Activated CD4-positive, alpha-beta T cell treated with anti-CD3 and anti-CD28 coated beads, Interleukin-2, Interleukin-6, amounts not matched to agents 100 ng/mL and 50 ng/mL, durations not matched to agents 16 hours and 8 hours (primary cell): Measurements from ENCODE around the gene UGT3A2.
"Not testable (repeated sequence)": the region's sequence is repeated elsewhere in the genome, so short reads cannot be mapped to it uniquely, and the experiment has no call there.

ENCODE experiments used
- DNase-seq: peaks from one replicate; pipeline ENCODE4 v3.0.0-alpha.2; 2020

UGT3A2 gene

GRCh38 chr5:36052538-36052937 is 14.1 kb downstream of the UGT3A2 start:
- no peak for DNase-seq

GRCh38 chr5:36049949-36050348 is 16.7 kb downstream of the UGT3A2 start:
- no peak for DNase-seq

GRCh38 chr5:36047384-36048160 is 19.1 kb downstream of the UGT3A2 start:
- no peak for DNase-seq

GRCh38 chr5:36045895-36046294 is 20.8 kb downstream of the UGT3A2 start:
- DNase-seq: no peak

- no peak for DNase-seq
Observed at GRCh38 chr5:36041537-36041845, 25.2 kb downstream of the UGT3A2 start.

- no peak for DNase-seq
Observed at GRCh38 chr5:36040651-36041536, 25.8 kb downstream of the UGT3A2 start.

GRCh38 chr5:36035696-36036095 is 31.0 kb downstream of the UGT3A2 start:
- DNase-seq: no peak

GRCh38 chr5:36034536-36035134 is 32.0 kb downstream of the UGT3A2 start:
- not testable (repeated sequence) for DNase-seq

GRCh38 chr5:36033486-36033885 is 33.2 kb downstream of the UGT3A2 start:
- DNase-seq: no peak

GRCh38 chr5:36033047-36033446 is 33.6 kb downstream of the UGT3A2 start:
- DNase-seq: no peak

- no peak for DNase-seq
Observed at GRCh38 chr5:36031223-36031622, 35.5 kb downstream of the UGT3A2 start.

- DNase-seq: no peak
Observed at GRCh38 chr5:36029914-36030313, 36.8 kb downstream of the UGT3A2 start.

- DNase-seq: no peak
Observed at GRCh38 chr5:36028816-36029465, 37.7 kb downstream of the UGT3A2 start.

GRCh38 chr5:36027711-36028110 is 39.0 kb downstream of the UGT3A2 start:
- no peak for DNase-seq

- DNase-seq: no peak
Observed at GRCh38 chr5:36026706-36027465, 39.8 kb downstream of the UGT3A2 start.

GRCh38 chr5:36022246-36022645 is 44.4 kb downstream of the UGT3A2 start:
- not testable (repeated sequence) for DNase-seq

GRCh38 chr5:36019584-36019983 is 47.1 kb downstream of the UGT3A2 start:
- DNase-seq: not testable (repeated sequence)

GRCh38 chr5:36017622-36018021 is 49.1 kb downstream of the UGT3A2 start:
- no peak for DNase-seq

- DNase-seq: no peak
Observed at GRCh38 chr5:36017004-36017403, 49.7 kb downstream of the UGT3A2 start.

- no peak for DNase-seq
Observed at GRCh38 chr5:36013182-36013581, 53.5 kb downstream of the UGT3A2 start.

GRCh38 chr5:36009698-36010097 is 57.0 kb downstream of the UGT3A2 start:
- no peak for DNase-seq

- DNase-seq: no peak
Observed at GRCh38 chr5:36007366-36007765, 59.3 kb downstream of the UGT3A2 start.
